ENCODE data around the gene RTTN.
"Not testable (repeated sequence)": the region's sequence is repeated elsewhere in the genome, so short reads cannot be mapped to it uniquely, and the experiment has no call there.

RTTN gene

GRCh38 chr18:70156886-70157285, 48.6 kb downstream of the RTTN start:
- DNase-seq (ENCODE audit: low read depth in 4 of 4, low spot score in 1 of 4), result no peak

GRCh38 chr18:70154591-70155194, 50.8 kb downstream of the RTTN start:
- no peak for DNase-seq (ENCODE audit: low read depth in 4 of 4, low spot score in 1 of 4)

- DNase-seq (ENCODE audit: low read depth in 4 of 4, low spot score in 1 of 4), result no peak
These were observed 53.9 kb downstream of the RTTN start for GRCh38 chr18:70151614-70152013.

- DNase-seq (ENCODE audit: low read depth in 4 of 4, low spot score in 1 of 4), result no peak
These were observed 55.7 kb downstream of the RTTN start for GRCh38 chr18:70149616-70150301.

GRCh38 chr18:70149156-70149555, 56.3 kb downstream of the RTTN start:
- DNase-seq (ENCODE audit: low read depth in 4 of 4, low spot score in 1 of 4), result no peak

- DNase-seq (ENCODE audit: low read depth in 4 of 4, low spot score in 1 of 4), result no peak
These were observed 57.2 kb downstream of the RTTN start for GRCh38 chr18:70148039-70148938.

GRCh38 chr18:70146174-70146573, 59.3 kb downstream of the RTTN start:
- no peak for DNase-seq (ENCODE audit: low read depth in 4 of 4, low spot score in 1 of 4)

- no peak for DNase-seq (ENCODE audit: low read depth in 4 of 4, low spot score in 1 of 4)
These were observed 63.5 kb downstream of the RTTN start for GRCh38 chr18:70142001-70142400.

GRCh38 chr18:70139138-70139537, 66.3 kb downstream of the RTTN start:
- DNase-seq (ENCODE audit: low read depth in 4 of 4, low spot score in 1 of 4), result no peak

GRCh38 chr18:70135604-70136003, 69.9 kb downstream of the RTTN start:
- DNase-seq (ENCODE audit: low read depth in 4 of 4, low spot score in 1 of 4), result no peak

GRCh38 chr18:70132999-70133398, 72.5 kb downstream of the RTTN start:
- no peak for DNase-seq (ENCODE audit: low read depth in 4 of 4, low spot score in 1 of 4)

GRCh38 chr18:70128271-70128670, 77.2 kb downstream of the RTTN start:
- DNase-seq (ENCODE audit: low read depth in 4 of 4, low spot score in 1 of 4), result no peak

- no peak for DNase-seq (ENCODE audit: low read depth in 4 of 4, low spot score in 1 of 4)
These were observed 78.1 kb downstream of the RTTN start for GRCh38 chr18:70127359-70127758.

GRCh38 chr18:70126832-70127231, 78.7 kb downstream of the RTTN start:
- DNase-seq (ENCODE audit: low read depth in 4 of 4, low spot score in 1 of 4), result no peak

GRCh38 chr18:70124139-70124538, 81.3 kb downstream of the RTTN start:
- DNase-seq (ENCODE audit: low read depth in 4 of 4, low spot score in 1 of 4), result no peak

GRCh38 chr18:70121842-70122241, 83.6 kb downstream of the RTTN start:
- no peak for DNase-seq (ENCODE audit: low read depth in 4 of 4, low spot score in 1 of 4)

GRCh38 chr18:70116949-70117348, 88.5 kb downstream of the RTTN start:
- no peak for DNase-seq (ENCODE audit: low read depth in 4 of 4, low spot score in 1 of 4)

- DNase-seq (ENCODE audit: low read depth in 4 of 4, low spot score in 1 of 4), result no peak
These were observed 92.0 kb downstream of the RTTN start for GRCh38 chr18:70113511-70113910.

GRCh38 chr18:70110678-70111077, 94.8 kb downstream of the RTTN start:
- no peak for DNase-seq (ENCODE audit: low read depth in 4 of 4, low spot score in 1 of 4)

- no peak for DNase-seq (ENCODE audit: low read depth in 4 of 4, low spot score in 1 of 4)
These were observed 98.4 kb downstream of the RTTN start for GRCh38 chr18:70107091-70107490.

GRCh38 chr18:70102854-70103253, 102.6 kb downstream of the RTTN start:
- not testable (repeated sequence) for DNase-seq (ENCODE audit: low read depth in 4 of 4, low spot score in 1 of 4)

GRCh38 chr18:70089858-70090257, 115.6 kb downstream of the RTTN start:
- no peak for DNase-seq (ENCODE audit: low read depth in 4 of 4, low spot score in 1 of 4)
